ENCODE results near the gene DLG1. TPM values are rescaled to one million over a fixed set of nuclear protein-coding genes. Genes with fewer than 3 reads are reported as not detected.

The DLG1 gene
- total RNA-seq, 1 donor from 2014 or later, result 138 TPM

DNA sequence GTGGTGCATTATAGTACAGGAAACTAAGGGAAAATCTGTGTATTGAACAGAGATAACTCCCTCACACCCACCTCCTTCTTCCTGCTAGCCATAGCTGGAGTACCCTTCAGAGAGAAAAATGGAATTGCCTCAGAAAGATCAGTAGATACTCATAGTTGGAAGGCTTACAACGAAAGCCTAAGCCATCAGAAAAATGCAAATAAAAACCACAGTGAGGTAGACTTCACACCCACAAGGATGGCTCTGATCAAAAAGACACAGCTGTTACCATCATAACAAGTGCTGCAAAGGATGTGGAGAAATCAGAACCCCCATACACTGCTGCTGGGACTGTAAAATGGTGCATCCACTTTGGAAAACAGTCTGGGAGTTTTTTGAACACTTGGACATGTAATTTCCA lies 7.4 kb upstream of the DLG1 start:
- Mint-ChIP-seq H3K27ac (no peak overlapping the region), H3K9me3 (no peaks in the 10 kb centered on the region), H3K4me3 (no peak overlapping the region), H3K4me1 (peaks cover 21% of the 10 kb centered on the region), H3K27me3 (ENCODE audit: insufficient read depth, low read depth) (peaks cover 5% of the 10 kb centered on the region), H3K36me3 (no peaks in the 10 kb centered on the region)
- Histone ChIP-seq H3K27me3 (no peaks in the 10 kb centered on the region), H3K4me2 (no peak overlapping the region), H3K9me3 (ENCODE audit: low read depth) (no peaks in the 10 kb centered on the region), H2AFZ (replicated peaks) (no peak overlapping the region), H3K79me2 (ENCODE audit: low read depth) (no peaks in the 10 kb centered on the region), H3K9ac (no peak overlapping the region), H3F3A (ENCODE audit: low read depth) (no peaks in the 10 kb centered on the region), H3K27ac (no peak overlapping the region), H4K20me1 (ENCODE audit: low read depth) (no peaks in the 10 kb centered on the region), H3K4me3 (no peak overlapping the region), H3K36me3 (no peaks in the 10 kb centered on the region), H3K4me1 (peaks cover 11% of the 10 kb centered on the region)
- no peak for DNase-seq (ENCODE audit: low spot score)
- no peak for TF ChIP-seq EZH2 (IDR thresholded peaks at IDR 0.05)
- TF ChIP-seq, protein P1, sequence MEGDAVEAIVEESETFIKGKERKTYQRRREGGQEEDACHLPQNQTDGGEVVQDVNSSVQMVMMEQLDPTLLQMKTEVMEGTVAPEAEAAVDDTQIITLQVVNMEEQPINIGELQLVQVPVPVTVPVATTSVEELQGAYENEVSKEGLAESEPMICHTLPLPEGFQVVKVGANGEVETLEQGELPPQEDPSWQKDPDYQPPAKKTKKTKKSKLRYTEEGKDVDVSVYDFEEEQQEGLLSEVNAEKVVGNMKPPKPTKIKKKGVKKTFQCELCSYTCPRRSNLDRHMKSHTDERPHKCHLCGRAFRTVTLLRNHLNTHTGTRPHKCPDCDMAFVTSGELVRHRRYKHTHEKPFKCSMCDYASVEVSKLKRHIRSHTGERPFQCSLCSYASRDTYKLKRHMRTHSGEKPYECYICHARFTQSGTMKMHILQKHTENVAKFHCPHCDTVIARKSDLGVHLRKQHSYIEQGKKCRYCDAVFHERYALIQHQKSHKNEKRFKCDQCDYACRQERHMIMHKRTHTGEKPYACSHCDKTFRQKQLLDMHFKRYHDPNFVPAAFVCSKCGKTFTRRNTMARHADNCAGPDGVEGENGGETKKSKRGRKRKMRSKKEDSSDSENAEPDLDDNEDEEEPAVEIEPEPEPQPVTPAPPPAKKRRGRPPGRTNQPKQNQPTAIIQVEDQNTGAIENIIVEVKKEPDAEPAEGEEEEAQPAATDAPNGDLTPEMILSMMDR (IDR thresholded peaks at IDR 0.05), result no peak
- no peak for TF ChIP-seq EZH2phosphoT487 (IDR thresholded peaks at IDR 0.05)

GRCh38 chr3:197303452-197303851 lies 5.0 kb upstream of the DLG1 start:
- Histone ChIP-seq H3K4me3 (no peak overlapping the region), H3F3A (ENCODE audit: low read depth) (peaks cover 19% of the 10 kb centered on the region), H3K27me3 (peaks cover 13% of the 10 kb centered on the region), H3K79me2 (ENCODE audit: low read depth) (no peaks in the 10 kb centered on the region), H3K9me3 (ENCODE audit: low read depth) (no peaks in the 10 kb centered on the region), H3K4me1 (peaks cover 18% of the 10 kb centered on the region), H3K36me3 (no peaks in the 10 kb centered on the region), H3K27ac (no peak overlapping the region), H2AFZ (replicated peaks) (no peak overlapping the region), H3K9ac (no peak overlapping the region), H4K20me1 (ENCODE audit: low read depth) (no peaks in the 10 kb centered on the region), H3K4me2 (no peak overlapping the region)
- Mint-ChIP-seq H3K4me1 (peaks cover 30% of the 10 kb centered on the region), H3K4me3 (no peak overlapping the region), H3K27ac (no peak overlapping the region), H3K36me3 (no peaks in the 10 kb centered on the region), H3K27me3 (ENCODE audit: insufficient read depth, low read depth) (peaks cover 5% of the 10 kb centered on the region), H3K9me3 (no peaks in the 10 kb centered on the region)
- no peak for DNase-seq (ENCODE audit: low spot score)
- no peak for TF ChIP-seq EZH2 (IDR thresholded peaks at IDR 0.05)
- TF ChIP-seq EZH2phosphoT487 (IDR thresholded peaks at IDR 0.05), result no peak
- TF ChIP-seq, protein P1 (IDR thresholded peaks at IDR 0.05), result no peak

GRCh38 chr3:197302696-197303341 lies 4.4 kb upstream of the DLG1 start:
- Histone ChIP-seq H2AFZ (replicated peaks) (no peak overlapping the region), H3K36me3 (no peaks in the 10 kb centered on the region), H3K27ac (no peak overlapping the region)

More at GRCh38 chr3:197302696-197303341, 4.4 kb upstream of the DLG1 start:
- no peak overlapping the region for H3K9ac ChIP-seq
- H3K9me3 ChIP-seq (ENCODE audit: low read depth), result no peaks in the 10 kb centered on the region
- no peak overlapping the region for H3K4me3 Mint-ChIP-seq
- H3K36me3 Mint-ChIP-seq, result no peaks in the 10 kb centered on the region
- peaks cover 30% of the 10 kb centered on the region for H3K4me1 Mint-ChIP-seq
- peaks cover 5% of the 10 kb centered on the region for H3K27me3 Mint-ChIP-seq (ENCODE audit: insufficient read depth, low read depth)
- no peak overlapping the region for H3K27ac Mint-ChIP-seq
- H3K4me3 ChIP-seq, result no peak overlapping the region
- H3K4me2 ChIP-seq, result no peak overlapping the region
- TF ChIP-seq EZH2phosphoT487 (IDR thresholded peaks at IDR 0.05) (no peak), EZH2 (IDR thresholded peaks at IDR 0.05) (no peak)
- TF ChIP-seq, protein P1 (IDR thresholded peaks at IDR 0.05), result no peak
- H3K27me3 ChIP-seq, result peaks cover 13% of the 10 kb centered on the region
- no peaks in the 10 kb centered on the region for H4K20me1 ChIP-seq (ENCODE audit: low read depth)
- H3K4me1 ChIP-seq, result peaks cover 18% of the 10 kb centered on the region
- peaks cover 23% of the 10 kb centered on the region for H3F3A ChIP-seq (ENCODE audit: low read depth)
- H3K9me3 Mint-ChIP-seq, result no peaks in the 10 kb centered on the region
- DNase-seq (ENCODE audit: low spot score), result no peak
- peaks cover under 1% of the 10 kb centered on the region for H3K79me2 ChIP-seq (ENCODE audit: low read depth)

Measured in neural progenitor cell (in vitro differentiated cells).